ENCODE measurements around the gene GALE.

DNA sequence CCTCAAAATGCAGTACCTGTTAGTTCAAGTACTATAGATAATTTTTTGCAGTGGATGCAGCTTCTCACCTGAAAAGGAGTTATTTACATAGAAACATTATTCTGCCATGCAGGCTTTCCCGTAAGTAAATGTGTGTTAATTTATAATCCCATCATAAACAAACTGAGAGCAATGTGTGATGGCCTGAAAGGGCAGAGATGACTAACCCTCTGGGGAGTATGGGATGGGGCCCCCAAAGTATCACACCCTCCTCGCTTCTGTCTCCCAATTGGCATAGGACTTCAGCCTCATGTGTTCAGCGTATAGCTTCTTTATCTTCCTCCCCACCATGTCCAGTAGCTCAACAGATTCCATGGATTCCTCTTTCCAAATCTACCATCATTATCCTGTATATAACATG is 17.1 kb upstream of the GALE start:
- TF ChIP-seq, protein P1, sequence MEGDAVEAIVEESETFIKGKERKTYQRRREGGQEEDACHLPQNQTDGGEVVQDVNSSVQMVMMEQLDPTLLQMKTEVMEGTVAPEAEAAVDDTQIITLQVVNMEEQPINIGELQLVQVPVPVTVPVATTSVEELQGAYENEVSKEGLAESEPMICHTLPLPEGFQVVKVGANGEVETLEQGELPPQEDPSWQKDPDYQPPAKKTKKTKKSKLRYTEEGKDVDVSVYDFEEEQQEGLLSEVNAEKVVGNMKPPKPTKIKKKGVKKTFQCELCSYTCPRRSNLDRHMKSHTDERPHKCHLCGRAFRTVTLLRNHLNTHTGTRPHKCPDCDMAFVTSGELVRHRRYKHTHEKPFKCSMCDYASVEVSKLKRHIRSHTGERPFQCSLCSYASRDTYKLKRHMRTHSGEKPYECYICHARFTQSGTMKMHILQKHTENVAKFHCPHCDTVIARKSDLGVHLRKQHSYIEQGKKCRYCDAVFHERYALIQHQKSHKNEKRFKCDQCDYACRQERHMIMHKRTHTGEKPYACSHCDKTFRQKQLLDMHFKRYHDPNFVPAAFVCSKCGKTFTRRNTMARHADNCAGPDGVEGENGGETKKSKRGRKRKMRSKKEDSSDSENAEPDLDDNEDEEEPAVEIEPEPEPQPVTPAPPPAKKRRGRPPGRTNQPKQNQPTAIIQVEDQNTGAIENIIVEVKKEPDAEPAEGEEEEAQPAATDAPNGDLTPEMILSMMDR (conservative IDR thresholded peaks at IDR 0.05; ENCODE audit: low read length): no peak
- TF ChIP-seq EZH2phosphoT487 (IDR thresholded peaks at IDR 0.05; ENCODE audit: borderline replicate concordance): no peak

Measured in Loucy (cell line).